GM12864 (cell line): ENCODE results near the gene FEM1A.
A peak's percentile ranks its signal among the peaks of the same experiment; 100 is the strongest.

Experiments used
- DNase-seq: peaks from one replicate; pipeline ENCODE4 v3.0.0-alpha.2; 2011; ENCODE audit warnings: low read depth
- H3K4me3 ChIP-seq: 2 replicates; pipeline ENCODE4 v1.5.1; 2011; ENCODE audit warnings: mild to moderate bottlenecking, low read depth, low read length, control low read depth
- TF ChIP-seq, protein P1 (sequence below): IDR thresholded peaks from 2 replicates; pipeline ENCODE4 v1.5.1; 2011; ENCODE audit warnings: low read depth, mild to moderate bottlenecking, moderate library complexity, low read length, control low read depth, inconsistent platforms; ENCODE audit errors: missing control alignments

FEM1A gene

DNA sequence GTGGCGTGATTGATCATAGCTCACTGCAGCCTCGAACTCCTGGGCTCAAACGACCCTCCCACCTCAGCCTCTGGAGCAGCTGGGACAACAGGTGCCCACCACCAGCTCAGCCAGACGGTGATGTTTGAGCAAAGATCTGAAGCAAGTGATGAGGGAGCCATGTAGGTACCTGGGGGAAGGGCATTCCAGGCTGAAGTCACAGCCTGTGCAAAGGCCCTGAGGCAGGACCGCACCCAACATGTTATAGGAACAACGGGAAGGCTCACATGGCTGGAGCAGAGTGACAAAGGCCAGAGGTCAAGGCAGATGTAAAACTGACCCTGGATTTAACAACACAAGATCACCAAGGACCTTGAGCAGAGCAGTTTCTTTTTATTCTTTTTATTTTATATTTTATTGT lies 14.8 kb downstream of the FEM1A start:
- DNase-seq = no peak
- no peak overlapping the region for H3K4me3 ChIP-seq
- TF ChIP-seq, protein P1, sequence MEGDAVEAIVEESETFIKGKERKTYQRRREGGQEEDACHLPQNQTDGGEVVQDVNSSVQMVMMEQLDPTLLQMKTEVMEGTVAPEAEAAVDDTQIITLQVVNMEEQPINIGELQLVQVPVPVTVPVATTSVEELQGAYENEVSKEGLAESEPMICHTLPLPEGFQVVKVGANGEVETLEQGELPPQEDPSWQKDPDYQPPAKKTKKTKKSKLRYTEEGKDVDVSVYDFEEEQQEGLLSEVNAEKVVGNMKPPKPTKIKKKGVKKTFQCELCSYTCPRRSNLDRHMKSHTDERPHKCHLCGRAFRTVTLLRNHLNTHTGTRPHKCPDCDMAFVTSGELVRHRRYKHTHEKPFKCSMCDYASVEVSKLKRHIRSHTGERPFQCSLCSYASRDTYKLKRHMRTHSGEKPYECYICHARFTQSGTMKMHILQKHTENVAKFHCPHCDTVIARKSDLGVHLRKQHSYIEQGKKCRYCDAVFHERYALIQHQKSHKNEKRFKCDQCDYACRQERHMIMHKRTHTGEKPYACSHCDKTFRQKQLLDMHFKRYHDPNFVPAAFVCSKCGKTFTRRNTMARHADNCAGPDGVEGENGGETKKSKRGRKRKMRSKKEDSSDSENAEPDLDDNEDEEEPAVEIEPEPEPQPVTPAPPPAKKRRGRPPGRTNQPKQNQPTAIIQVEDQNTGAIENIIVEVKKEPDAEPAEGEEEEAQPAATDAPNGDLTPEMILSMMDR = no peak

DNA sequence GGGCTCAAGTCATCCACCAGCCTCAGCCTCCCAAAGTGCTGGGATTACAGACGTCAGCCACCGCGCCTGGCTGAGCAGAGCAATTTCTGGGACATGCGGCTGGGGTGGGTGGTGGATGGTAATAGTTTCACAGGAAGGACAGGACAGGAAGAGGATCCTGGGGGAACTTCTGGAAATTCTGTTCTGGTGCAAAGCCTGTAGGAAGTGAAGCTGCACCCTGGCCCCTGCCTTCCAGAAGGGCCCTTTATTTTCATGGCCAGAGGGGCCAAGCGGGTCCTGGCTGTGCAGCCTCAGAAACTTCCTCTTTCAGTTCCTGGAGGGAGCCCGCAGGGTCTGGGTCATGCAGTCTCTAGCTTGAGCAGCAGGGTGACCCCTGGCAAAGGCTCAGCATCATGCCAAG lies 15.7 kb downstream of the FEM1A start:
- TF ChIP-seq, protein P1 = no peak

DNA sequence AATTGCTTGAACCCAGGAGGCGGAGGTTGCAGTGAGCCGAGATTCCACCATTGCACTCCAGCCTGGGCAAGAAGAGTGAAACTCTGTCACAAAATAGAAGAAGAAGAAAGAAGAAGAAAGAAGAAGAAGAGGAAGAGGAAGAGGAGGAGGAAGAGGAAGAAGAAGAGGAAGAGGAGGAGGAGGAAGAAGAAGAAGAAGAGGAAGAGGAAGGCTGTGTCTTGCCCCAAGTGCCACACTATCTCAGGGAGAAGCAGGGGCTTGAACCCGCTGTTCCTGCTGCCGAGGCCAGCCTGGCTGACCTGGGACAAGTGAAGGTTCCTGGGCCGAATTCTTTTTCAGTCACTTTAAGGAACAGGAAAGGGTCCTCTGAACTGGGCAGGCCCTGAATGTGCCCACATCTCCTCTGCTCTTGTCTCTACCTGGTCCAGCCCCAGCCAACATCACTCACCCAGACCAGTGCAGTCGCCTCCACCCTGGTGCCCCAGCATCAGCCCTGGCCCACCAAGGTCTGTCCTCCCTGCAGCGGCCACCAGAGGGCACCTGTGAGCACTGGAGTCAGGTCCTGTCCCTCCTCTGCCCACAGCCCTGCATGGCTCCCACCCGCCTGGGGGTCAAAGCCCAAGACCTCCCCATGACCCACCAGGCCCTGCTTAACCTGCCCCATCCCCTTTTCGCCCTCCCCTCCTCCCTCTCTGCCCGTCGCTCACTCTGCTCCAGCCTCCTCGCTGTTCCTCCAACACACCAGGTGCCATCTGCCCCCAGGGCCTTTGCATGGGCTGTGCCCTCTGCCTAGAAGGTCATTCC lies 20.0 kb downstream of the FEM1A start:
- TF ChIP-seq, protein P1 = peak; percentile 98
- peak; percentile 35 for DNase-seq
- no peak overlapping the region for H3K4me3 ChIP-seq

More for the DNA sequence above, 15.7 kb downstream of the FEM1A start:
- no peak overlapping the region for H3K4me3 ChIP-seq
- DNase-seq = no peak

DNA sequence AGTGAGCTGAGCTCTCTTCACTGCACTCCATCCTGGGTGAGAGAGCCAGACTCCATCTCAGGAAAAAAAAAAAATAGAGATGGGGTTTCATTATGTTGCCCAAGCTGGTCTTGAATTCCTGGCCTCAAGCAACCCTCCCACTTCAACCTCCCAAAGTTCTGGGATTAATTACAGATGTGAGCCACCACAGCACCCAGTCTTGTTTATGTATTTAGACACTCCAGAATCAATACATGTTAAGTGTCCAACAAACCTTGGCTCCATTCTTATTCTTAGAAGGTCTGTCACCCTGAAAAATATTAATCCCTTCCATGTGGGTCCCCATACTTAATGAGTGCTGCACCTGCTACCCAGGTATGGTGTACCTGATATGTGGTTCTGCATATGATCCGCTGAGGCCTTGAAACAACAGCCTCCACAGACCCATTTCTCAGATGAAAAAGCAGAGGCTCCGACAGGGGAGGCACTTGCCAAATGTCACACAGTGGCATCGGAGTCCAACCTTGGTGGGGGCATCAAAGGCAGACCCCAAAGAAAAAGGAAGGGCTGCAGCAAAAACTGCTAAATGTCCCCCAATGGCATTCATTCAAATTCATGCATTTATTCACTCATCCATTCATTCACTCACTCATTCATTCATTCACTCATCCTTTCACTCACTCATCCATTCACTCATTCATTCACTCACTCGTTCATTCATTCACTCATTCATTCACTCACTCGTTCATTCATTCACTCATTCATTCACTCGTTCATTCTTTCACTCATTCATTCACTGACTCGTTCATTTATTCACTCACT lies 23.3 kb downstream of the FEM1A start:
- no peak for DNase-seq
- TF ChIP-seq, protein P1 = no peak
- H3K4me3 ChIP-seq = no peak overlapping the region

DNA sequence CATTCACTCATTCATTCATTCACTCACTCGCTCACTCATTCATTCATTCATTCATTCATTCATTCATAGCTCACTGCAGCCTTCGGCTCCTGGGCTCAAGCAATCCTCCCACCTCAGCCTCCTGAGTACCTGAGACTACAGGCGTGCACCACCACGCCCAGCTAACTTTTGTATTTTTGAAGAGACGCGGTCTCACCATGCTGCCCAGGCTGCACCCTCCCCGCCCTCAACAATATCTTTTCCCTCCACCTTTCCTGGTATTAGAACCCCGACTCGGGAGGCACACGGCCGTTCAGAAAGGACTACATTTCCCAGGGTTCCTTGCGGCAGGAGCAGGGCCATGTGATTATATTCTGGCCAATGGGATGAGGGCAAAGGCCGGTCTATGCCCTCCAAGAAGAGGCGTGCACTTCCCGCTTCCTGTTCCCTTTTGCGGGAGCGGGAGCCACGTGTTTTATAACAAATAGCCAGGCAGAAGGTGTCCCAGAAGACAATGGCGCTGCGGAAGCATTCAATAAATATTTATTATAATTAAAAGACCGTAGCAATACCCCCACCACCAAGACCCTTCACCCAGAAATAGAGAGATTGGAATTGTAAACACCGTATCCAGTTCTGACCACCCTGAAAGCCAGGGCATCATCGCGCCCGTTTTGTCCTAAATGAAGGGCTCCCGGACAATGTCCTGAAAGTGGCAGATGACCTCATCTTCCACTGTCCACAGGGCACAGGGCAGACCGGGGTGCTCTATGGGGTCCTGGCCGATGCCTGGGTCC lies 24.1 kb downstream of the FEM1A start:
- peak; percentile 65 for DNase-seq
- TF ChIP-seq, protein P1 = no peak
- no peak overlapping the region for H3K4me3 ChIP-seq

DNA sequence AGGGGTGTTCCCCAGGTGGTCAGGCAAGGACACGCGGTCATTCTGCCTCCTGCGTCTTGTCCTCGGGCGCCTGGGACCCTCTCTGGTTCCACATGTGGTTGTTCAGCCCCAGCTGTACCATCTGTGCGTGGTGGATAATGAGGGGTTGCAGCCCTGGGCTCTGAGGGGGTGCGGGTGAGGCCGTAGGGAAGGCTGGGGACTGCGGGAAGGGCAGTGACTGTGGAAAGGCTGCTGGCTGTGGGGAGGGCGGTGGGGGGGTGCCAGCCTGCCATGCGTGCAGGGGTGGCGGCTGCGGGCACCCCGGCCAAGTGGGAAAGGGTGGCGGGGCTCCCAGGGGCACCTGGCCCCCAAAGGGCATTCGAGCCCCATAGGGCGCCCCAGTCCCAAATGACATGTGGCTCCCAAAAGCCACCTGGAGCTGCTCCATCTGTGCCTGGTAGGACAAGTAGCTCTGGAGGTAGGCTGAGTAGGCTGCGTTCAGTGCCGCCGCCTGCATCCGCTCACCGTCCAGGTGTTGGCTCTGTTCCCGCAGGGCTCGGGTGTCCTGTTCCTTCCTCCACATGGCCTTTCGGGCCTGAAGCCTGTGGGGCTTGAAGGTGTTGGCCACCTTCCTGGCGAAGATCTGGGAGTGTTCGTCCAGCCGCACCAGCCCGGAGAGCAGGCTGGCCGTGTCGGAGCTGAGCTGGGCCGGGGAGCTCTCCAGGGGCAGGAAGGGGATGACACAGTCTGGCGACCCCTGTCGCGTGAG lies 24.8 kb downstream of the FEM1A start:
- no peak for DNase-seq
- no peak overlapping the region for H3K4me3 ChIP-seq
- TF ChIP-seq, protein P1 = no peak
